Liver (tissue), 3 donors: ENCODE measurements around the gene CECR2.

Experiments used
- EGR1 ChIP-seq, 2 donors: IDR thresholded peaks; 2 replicates each; pipeline ENCODE4 v1.6.1; 2016 to 2018; ENCODE audit warnings: antibody characterized with exemption in 2 of 2, low read depth in 2 of 2
- FOXA1 ChIP-seq: IDR thresholded peaks from 2 replicates; pipeline ENCODE4 v1.6.1; 2016; ENCODE audit warnings: antibody characterized with exemption
- GABPA ChIP-seq, 2 donors: IDR thresholded peaks in 1 of 2; conservative IDR thresholded peaks in 1 of 2; 2 replicates each; pipeline ENCODE4 v1.6.1; 2016; ENCODE audit warnings: antibody characterized with exemption in 2 of 2, mild to moderate bottlenecking in 1 of 2, moderate library complexity in 1 of 2
- HNF4A ChIP-seq, 2 donors: conservative IDR thresholded peaks; 2 replicates each; pipeline ENCODE4 v1.6.1; 2016; ENCODE audit warnings: antibody characterized with exemption in 2 of 2, mild to moderate bottlenecking in 2 of 2
- HNF4G ChIP-seq: IDR thresholded peaks from 2 replicates; pipeline ENCODE4 v1.6.1; 2016; ENCODE audit warnings: antibody characterized with exemption
- RAD21 ChIP-seq, 2 donors: IDR thresholded peaks; 2 replicates each; pipeline ENCODE4 v1.6.1; 2016; ENCODE audit warnings: antibody characterized with exemption in 2 of 2, mild to moderate bottlenecking in 2 of 2
- RXRA ChIP-seq, 2 donors: IDR thresholded peaks; 2 replicates each; pipeline ENCODE4 v1.6.1; 2017 to 2018; ENCODE audit warnings: antibody characterized with exemption in 2 of 2, mild to moderate bottlenecking in 1 of 2
- SP1 ChIP-seq: IDR thresholded peaks from 2 replicates; pipeline ENCODE4 v1.6.1; 2018; ENCODE audit warnings: antibody characterized with exemption, mild to moderate bottlenecking
- TAF1 ChIP-seq: conservative IDR thresholded peaks from 2 replicates; pipeline ENCODE4 v1.6.1; 2016; ENCODE audit warnings: antibody characterized with exemption, mild to moderate bottlenecking
- TF ChIP-seq, protein P1 (sequence below): IDR thresholded peaks from 2 replicates; pipeline ENCODE4 v1.6.1; 2016; ENCODE audit warnings: antibody characterized with exemption
- TF ChIP-seq, protein P2 (sequence below): fragments of 150-350 bp; IDR thresholded peaks from 2 replicates; pipeline ENCODE4 v1.5.1; 2017; ENCODE audit warnings: improper control_type of control experiment, low read depth, low read length; ENCODE audit not compliant: missing input control
- TF ChIP-seq, protein P3 (sequence below): IDR thresholded peaks from 2 replicates; pipeline ENCODE4 v1.6.1; 2016; ENCODE audit warnings: antibody characterized with exemption, mild to moderate bottlenecking
- TF ChIP-seq, protein P4 (sequence below): IDR thresholded peaks from 2 replicates; pipeline ENCODE4 v1.6.1; 2016; ENCODE audit warnings: antibody characterized with exemption
- TF ChIP-seq, protein P5 (sequence below): IDR thresholded peaks from 2 replicates; pipeline ENCODE4 v1.6.1; 2016; ENCODE audit warnings: antibody characterized with exemption
- donor health status: healthy.
- donor health status: healthy.

DNA sequence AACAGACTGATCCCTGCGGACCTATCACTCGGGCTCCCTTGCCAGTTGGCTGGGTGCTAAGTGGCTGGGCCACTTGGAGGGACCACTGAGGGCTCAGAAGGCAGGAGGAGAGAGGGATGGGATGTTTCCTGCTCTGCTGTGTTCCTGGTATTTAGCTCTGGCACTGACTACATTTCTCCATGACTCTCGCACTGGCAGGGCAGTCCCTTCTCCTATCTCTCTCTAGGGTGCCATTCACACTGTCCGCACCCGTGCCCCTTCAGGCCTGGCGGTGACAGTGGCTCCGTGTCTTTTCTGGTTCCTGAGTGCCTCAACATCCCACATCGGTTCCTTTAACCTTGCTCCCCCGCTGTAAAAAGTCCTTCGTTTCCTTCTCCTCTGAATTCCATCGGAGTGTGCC is 31.6 kb upstream of the CECR2 start:
- TF ChIP-seq TAF1: no peak
- TF ChIP-seq, protein P1, sequence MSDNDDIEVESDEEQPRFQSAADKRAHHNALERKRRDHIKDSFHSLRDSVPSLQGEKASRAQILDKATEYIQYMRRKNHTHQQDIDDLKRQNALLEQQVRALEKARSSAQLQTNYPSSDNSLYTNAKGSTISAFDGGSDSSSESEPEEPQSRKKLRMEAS: no peak
- TF ChIP-seq, protein P2, sequence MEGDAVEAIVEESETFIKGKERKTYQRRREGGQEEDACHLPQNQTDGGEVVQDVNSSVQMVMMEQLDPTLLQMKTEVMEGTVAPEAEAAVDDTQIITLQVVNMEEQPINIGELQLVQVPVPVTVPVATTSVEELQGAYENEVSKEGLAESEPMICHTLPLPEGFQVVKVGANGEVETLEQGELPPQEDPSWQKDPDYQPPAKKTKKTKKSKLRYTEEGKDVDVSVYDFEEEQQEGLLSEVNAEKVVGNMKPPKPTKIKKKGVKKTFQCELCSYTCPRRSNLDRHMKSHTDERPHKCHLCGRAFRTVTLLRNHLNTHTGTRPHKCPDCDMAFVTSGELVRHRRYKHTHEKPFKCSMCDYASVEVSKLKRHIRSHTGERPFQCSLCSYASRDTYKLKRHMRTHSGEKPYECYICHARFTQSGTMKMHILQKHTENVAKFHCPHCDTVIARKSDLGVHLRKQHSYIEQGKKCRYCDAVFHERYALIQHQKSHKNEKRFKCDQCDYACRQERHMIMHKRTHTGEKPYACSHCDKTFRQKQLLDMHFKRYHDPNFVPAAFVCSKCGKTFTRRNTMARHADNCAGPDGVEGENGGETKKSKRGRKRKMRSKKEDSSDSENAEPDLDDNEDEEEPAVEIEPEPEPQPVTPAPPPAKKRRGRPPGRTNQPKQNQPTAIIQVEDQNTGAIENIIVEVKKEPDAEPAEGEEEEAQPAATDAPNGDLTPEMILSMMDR: no peak
- no peak for TF ChIP-seq HNF4A (conservative IDR thresholded peaks at IDR 0.05)
- TF ChIP-seq, protein P3, sequence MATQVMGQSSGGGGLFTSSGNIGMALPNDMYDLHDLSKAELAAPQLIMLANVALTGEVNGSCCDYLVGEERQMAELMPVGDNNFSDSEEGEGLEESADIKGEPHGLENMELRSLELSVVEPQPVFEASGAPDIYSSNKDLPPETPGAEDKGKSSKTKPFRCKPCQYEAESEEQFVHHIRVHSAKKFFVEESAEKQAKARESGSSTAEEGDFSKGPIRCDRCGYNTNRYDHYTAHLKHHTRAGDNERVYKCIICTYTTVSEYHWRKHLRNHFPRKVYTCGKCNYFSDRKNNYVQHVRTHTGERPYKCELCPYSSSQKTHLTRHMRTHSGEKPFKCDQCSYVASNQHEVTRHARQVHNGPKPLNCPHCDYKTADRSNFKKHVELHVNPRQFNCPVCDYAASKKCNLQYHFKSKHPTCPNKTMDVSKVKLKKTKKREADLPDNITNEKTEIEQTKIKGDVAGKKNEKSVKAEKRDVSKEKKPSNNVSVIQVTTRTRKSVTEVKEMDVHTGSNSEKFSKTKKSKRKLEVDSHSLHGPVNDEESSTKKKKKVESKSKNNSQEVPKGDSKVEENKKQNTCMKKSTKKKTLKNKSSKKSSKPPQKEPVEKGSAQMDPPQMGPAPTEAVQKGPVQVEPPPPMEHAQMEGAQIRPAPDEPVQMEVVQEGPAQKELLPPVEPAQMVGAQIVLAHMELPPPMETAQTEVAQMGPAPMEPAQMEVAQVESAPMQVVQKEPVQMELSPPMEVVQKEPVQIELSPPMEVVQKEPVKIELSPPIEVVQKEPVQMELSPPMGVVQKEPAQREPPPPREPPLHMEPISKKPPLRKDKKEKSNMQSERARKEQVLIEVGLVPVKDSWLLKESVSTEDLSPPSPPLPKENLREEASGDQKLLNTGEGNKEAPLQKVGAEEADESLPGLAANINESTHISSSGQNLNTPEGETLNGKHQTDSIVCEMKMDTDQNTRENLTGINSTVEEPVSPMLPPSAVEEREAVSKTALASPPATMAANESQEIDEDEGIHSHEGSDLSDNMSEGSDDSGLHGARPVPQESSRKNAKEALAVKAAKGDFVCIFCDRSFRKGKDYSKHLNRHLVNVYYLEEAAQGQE: no peak
- TF ChIP-seq HNF4G: no peak
- TF ChIP-seq SP1: no peak
- TF ChIP-seq GABPA (IDR thresholded peaks at IDR 0.05 in 1 of 2, conservative IDR thresholded peaks at IDR 0.05 in 1 of 2): no peak
- TF ChIP-seq EGR1 (IDR thresholded peaks at IDR 0.05; ENCODE audit: low read depth in 2 of 2): no peak
- no peak for TF ChIP-seq RAD21 (IDR thresholded peaks at IDR 0.05)
- TF ChIP-seq, protein P4, sequence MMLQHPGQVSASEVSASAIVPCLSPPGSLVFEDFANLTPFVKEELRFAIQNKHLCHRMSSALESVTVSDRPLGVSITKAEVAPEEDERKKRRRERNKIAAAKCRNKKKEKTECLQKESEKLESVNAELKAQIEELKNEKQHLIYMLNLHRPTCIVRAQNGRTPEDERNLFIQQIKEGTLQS: no peak
- TF ChIP-seq RXRA (IDR thresholded peaks at IDR 0.05): no peak
- no peak for TF ChIP-seq FOXA1
- TF ChIP-seq, protein P5, sequence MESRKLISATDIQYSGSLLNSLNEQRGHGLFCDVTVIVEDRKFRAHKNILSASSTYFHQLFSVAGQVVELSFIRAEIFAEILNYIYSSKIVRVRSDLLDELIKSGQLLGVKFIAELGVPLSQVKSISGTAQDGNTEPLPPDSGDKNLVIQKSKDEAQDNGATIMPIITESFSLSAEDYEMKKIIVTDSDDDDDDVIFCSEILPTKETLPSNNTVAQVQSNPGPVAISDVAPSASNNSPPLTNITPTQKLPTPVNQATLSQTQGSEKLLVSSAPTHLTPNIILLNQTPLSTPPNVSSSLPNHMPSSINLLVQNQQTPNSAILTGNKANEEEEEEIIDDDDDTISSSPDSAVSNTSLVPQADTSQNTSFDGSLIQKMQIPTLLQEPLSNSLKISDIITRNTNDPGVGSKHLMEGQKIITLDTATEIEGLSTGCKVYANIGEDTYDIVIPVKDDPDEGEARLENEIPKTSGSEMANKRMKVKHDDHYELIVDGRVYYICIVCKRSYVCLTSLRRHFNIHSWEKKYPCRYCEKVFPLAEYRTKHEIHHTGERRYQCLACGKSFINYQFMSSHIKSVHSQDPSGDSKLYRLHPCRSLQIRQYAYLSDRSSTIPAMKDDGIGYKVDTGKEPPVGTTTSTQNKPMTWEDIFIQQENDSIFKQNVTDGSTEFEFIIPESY: no peak
